H1 (cell line): ENCODE results near the gene BNC1. TPM values are rescaled to one million over a fixed set of nuclear protein-coding genes. Genes with fewer than 3 reads are reported as not detected.

ENCODE experiments used
- CTCF ChIA-PET: fragments of 300-600 bp; sonication (Branson Sonifier 250); formaldehyde crosslinking; loops from one replicate; lab custom pipeline; 2021; ENCODE audit not compliant: partially characterized antibody; lab: Charles Lee
- POLR2A ChIA-PET: fragments of 300-600 bp; sonication (Branson Sonifier 250); formaldehyde crosslinking; loops from one replicate; lab custom pipeline; 2021; ENCODE audit warnings: inconsistent platforms; ENCODE audit not compliant: partially characterized antibody; lab: Charles Lee
- DNase-seq, 2 experiments: peaks; one replicate each; pipeline versions ENCODE4 v3.0.0 to v3.0.0-alpha.2; 2010 to 2022; ENCODE audit warnings: low spot score in 2 of 2, low read depth in 1 of 2, mixed read lengths in 1 of 2
- FAIRE-seq: peaks from 2 replicates; lab custom pipeline; 2011; peaks lifted over from hg19 to GRCh38; lab: Jason Lieb, UNC
- H2AFZ ChIP-seq: 2 replicates; pipeline ENCODE4 v1.8.1; 2012; ENCODE audit warnings: low read length, inconsistent platforms
- H2AK5ac ChIP-seq: 2 replicates; pipeline ENCODE4 v1.6.1; 2013; ENCODE audit warnings: low read depth, low read length
- H2BK120ac ChIP-seq: replicated peaks from 2 replicates; pipeline ENCODE3; 2013; ENCODE audit warnings: low read depth, low read length, inconsistent platforms
- H2BK12ac ChIP-seq: 2 replicates; pipeline ENCODE4 v1.6.1; 2013; ENCODE audit warnings: low read depth, low read length
- H2BK15ac ChIP-seq: 2 replicates; pipeline ENCODE4 v1.6.1; 2013; ENCODE audit warnings: low read length
- H2BK20ac ChIP-seq: 2 replicates; pipeline ENCODE4 v1.6.1; 2013; ENCODE audit warnings: low read length
- H2BK5ac ChIP-seq: 2 replicates; pipeline ENCODE4 v1.6.1; 2013; ENCODE audit warnings: low read depth, low read length
- H3K14ac ChIP-seq: 2 replicates; pipeline ENCODE4 v1.6.1; 2013; ENCODE audit warnings: inconsistent platforms; ENCODE audit not compliant: insufficient read length
- H3K18ac ChIP-seq: 2 replicates; pipeline ENCODE4 v1.6.1; 2013; ENCODE audit warnings: low read length; ENCODE audit errors: extremely low read depth
- H3K23ac ChIP-seq: 2 replicates; pipeline ENCODE4 v1.6.1; 2013; ENCODE audit warnings: inconsistent platforms; ENCODE audit not compliant: insufficient read length
- H3K23me2 ChIP-seq: 2 replicates; pipeline ENCODE4 v1.6.1; 2013; ENCODE audit warnings: low read depth, low read length
- H3K27ac ChIP-seq: 2 replicates; pipeline ENCODE4 v1.6.1; 2011; ENCODE audit warnings: low read depth, low read length, inconsistent platforms
- H3K27me3 ChIP-seq, 4 experiments: replicated peaks in 1 of 4; 1 replicate in 1 of 4; 2 replicates in 3 of 4; pipeline versions ENCODE4 v1.6.1 to v1.8.1; 2011 to 2013; ENCODE audit warnings: low read length in 3 of 4, mild to moderate bottlenecking in 3 of 4, inconsistent platforms in 2 of 4, mixed read lengths in 2 of 4, moderate library complexity in 1 of 4; ENCODE audit not compliant: control insufficient read depth in 3 of 4, insufficient read depth in 3 of 4; ENCODE audit errors: extremely low read depth in 1 of 4
- H3K36me3 ChIP-seq, 4 experiments: 2 replicates each; pipeline versions ENCODE4 v1.6.1 to v1.8.1; 2011 to 2013; ENCODE audit warnings: mild to moderate bottlenecking in 4 of 4, low read length in 3 of 4, moderate library complexity in 2 of 4, control low read depth in 1 of 4, inconsistent platforms in 1 of 4; ENCODE audit not compliant: insufficient read depth in 4 of 4, control insufficient read depth in 2 of 4
- H3K4ac ChIP-seq: replicated peaks from 2 replicates; pipeline ENCODE3; 2013; ENCODE audit warnings: low read length, low read depth, mixed read lengths, inconsistent platforms; ENCODE audit not compliant: insufficient read length
- H3K4me1 ChIP-seq, 4 experiments: replicated peaks in 1 of 4; 1 replicate in 1 of 4; 2 replicates in 3 of 4; pipeline versions ENCODE4 v1.6.1 to v1.8.1; 2011 to 2013; ENCODE audit warnings: low read length in 3 of 4, inconsistent platforms in 2 of 4, mixed read lengths in 1 of 4; ENCODE audit not compliant: insufficient read depth in 4 of 4, control insufficient read depth in 3 of 4
- H3K4me2 ChIP-seq, 2 experiments: 2 replicates each; pipeline versions ENCODE4 v1.6.1 to v1.8.1; 2011 to 2013; ENCODE audit warnings: low read depth in 2 of 2, low read length in 2 of 2, control low read depth in 1 of 2, inconsistent platforms in 1 of 2, mild to moderate bottlenecking in 1 of 2; ENCODE audit not compliant: insufficient read depth in 1 of 2
- H3K4me3 ChIP-seq, 4 experiments: fragments of 200-600, 300-600 bp in 1 of 4; sonication (generic), shearing (Covaris generic), sonication (Bioruptor Twin) in 1 of 4; 2 replicates each; pipeline versions ENCODE4 v1.5.1 to v1.8.1; 2011 to 2016; ENCODE audit warnings: low read length in 4 of 4, low read depth in 3 of 4, control low read depth in 2 of 4, inconsistent platforms in 2 of 4, mild to moderate bottlenecking in 2 of 4, mixed read lengths in 1 of 4, moderate library complexity in 1 of 4; ENCODE audit not compliant: insufficient read depth in 2 of 4; ENCODE audit errors: extremely low read depth in 1 of 4
- H3K56ac ChIP-seq: replicated peaks from 2 replicates; pipeline ENCODE3; 2013; ENCODE audit warnings: low read depth, mild to moderate bottlenecking, mixed read lengths, low read length, inconsistent platforms; ENCODE audit not compliant: insufficient read length
- H3K79me1 ChIP-seq: 2 replicates; pipeline ENCODE4 v1.6.1; 2013; ENCODE audit warnings: low read depth, low read length, control low read depth
- H3K79me2 ChIP-seq, 2 experiments: 2 replicates each; pipeline versions ENCODE4 v1.6.1 to v1.8.1; 2012 to 2013; ENCODE audit warnings: low read length in 2 of 2, mild to moderate bottlenecking in 2 of 2, inconsistent platforms in 1 of 2; ENCODE audit not compliant: insufficient read depth in 2 of 2, control insufficient read depth in 1 of 2
- H3K9ac ChIP-seq, 4 experiments: replicated peaks in 1 of 4; 1 replicate in 1 of 4; 2 replicates in 3 of 4; pipeline versions ENCODE4 v1.6.1 to v1.8.1; 2011 to 2013; ENCODE audit warnings: low read depth in 3 of 4, low read length in 3 of 4, control low read depth in 2 of 4, mild to moderate bottlenecking in 2 of 4, moderate library complexity in 2 of 4, inconsistent platforms in 1 of 4; ENCODE audit errors: extremely low read depth in 1 of 4
- H3K9me3 ChIP-seq, 2 experiments: 2 replicates each; pipeline versions ENCODE4 v1.6.1 to v1.8.1; 2012 to 2013; ENCODE audit warnings: mild to moderate bottlenecking in 2 of 2, moderate library complexity in 2 of 2, control low read depth in 1 of 2, inconsistent platforms in 1 of 2, low read depth in 1 of 2, low read length in 1 of 2, mixed read lengths in 1 of 2; ENCODE audit not compliant: insufficient read depth in 2 of 2
- H4K20me1 ChIP-seq, 2 experiments: replicated peaks in 1 of 2; 2 replicates each; pipeline versions ENCODE3 to v1.8.1; 2011 to 2013; ENCODE audit warnings: inconsistent platforms in 2 of 2, low read length in 2 of 2, mild to moderate bottlenecking in 1 of 2; ENCODE audit not compliant: insufficient read depth in 2 of 2, control insufficient read depth in 1 of 2
- H4K5ac ChIP-seq: 2 replicates; pipeline ENCODE4 v1.6.1; 2013; ENCODE audit warnings: low read length, low read depth, mixed read lengths, inconsistent platforms; ENCODE audit not compliant: insufficient read length
- H4K8ac ChIP-seq: 2 replicates; pipeline ENCODE4 v1.8.0; 2013; ENCODE audit warnings: mild to moderate bottlenecking, moderate library complexity, low read length, inconsistent platforms; ENCODE audit not compliant: insufficient read depth; ENCODE audit errors: extremely low read depth
- H4K91ac ChIP-seq: replicated peaks from 2 replicates; pipeline ENCODE3; 2013; ENCODE audit warnings: low read length, mixed read lengths, inconsistent platforms; ENCODE audit not compliant: insufficient read length
- ASH2L ChIP-seq: fragments of 200-600, 300-600 bp; sonication (generic); IDR thresholded peaks from one replicate; pipeline ENCODE4 v1.7.1; 2017; ENCODE audit warnings: low read length
- CTCF ChIP-seq, 3 experiments: IDR thresholded peaks; 1 replicate in 2 of 3; 2 replicates in 1 of 3; pipeline versions ENCODE4 v1.5.1 to v1.6.1; 2011; ENCODE audit warnings: low read length in 3 of 3, mild to moderate bottlenecking in 3 of 3, inconsistent platforms in 2 of 3, low read depth in 1 of 3, moderate library complexity in 1 of 3; ENCODE audit not compliant: insufficient read depth in 1 of 3; ENCODE audit errors: control extremely low read depth in 1 of 3
- GABPA ChIP-seq: IDR thresholded peaks from 2 replicates; pipeline ENCODE4 v1.6.1; 2011; ENCODE audit warnings: mild to moderate bottlenecking, low read length, moderate library complexity, borderline replicate concordance; ENCODE audit not compliant: insufficient read depth
- PHF8 ChIP-seq: fragments of 200-600 bp; sonication (generic); conservative IDR thresholded peaks from 2 replicates; pipeline ENCODE4 v1.7.1; 2012; ENCODE audit warnings: low read depth, mild to moderate bottlenecking, inconsistent platforms, low read length, moderate library complexity
- POLR2AphosphoS5 ChIP-seq: IDR thresholded peaks from 2 replicates; pipeline ENCODE4 v1.6.1; 2011; ENCODE audit warnings: low read depth, low read length
- RFX5 ChIP-seq: IDR thresholded peaks from 2 replicates; pipeline ENCODE4 v1.6.1; 2011; ENCODE audit warnings: low read depth, low read length, improper control_type of control experiment, borderline replicate concordance
- SIX5 ChIP-seq: IDR thresholded peaks from 2 replicates; pipeline ENCODE4 v1.6.1; 2011; ENCODE audit warnings: mild to moderate bottlenecking, low read depth, low read length
- SP4 ChIP-seq: IDR thresholded peaks from 2 replicates; pipeline ENCODE4 v1.6.1; 2012; ENCODE audit warnings: low read length, inconsistent platforms
- TBP ChIP-seq: IDR thresholded peaks from 2 replicates; pipeline ENCODE4 v1.6.1; 2011; ENCODE audit warnings: low read depth, low read length, improper control_type of control experiment
- TEAD4 ChIP-seq: IDR thresholded peaks from 2 replicates; pipeline ENCODE4 v1.6.1; 2012; ENCODE audit warnings: low read depth, low read length, inconsistent platforms, mixed read lengths
- WGBS, 2 experiments: shearing (Covaris generic) in 1 of 2; methylation state at CpG; one replicate each; pipeline versions ENCODE4 v1.1.6 to v1.1.7; 2013 to 2015; ENCODE audit warnings: low lambda C conversion rate in 2 of 2, mixed read lengths in 2 of 2, inconsistent platforms in 1 of 2, low coverage in 1 of 2, missing lambda C conversion rate in 1 of 2; ENCODE audit not compliant: insufficient replicate concordance in 2 of 2, insufficient coverage in 1 of 2, insufficient read length in 1 of 2; ENCODE audit errors: extremely low coverage in 1 of 2, missing lambda C conversion rate in 1 of 2; 5-methylcytosine and 5-hydroxymethylcytosine counted together
- polyA plus RNA-seq, 7 experiments: library from polyadenylated mRNA; depleted of rRNA in 3 of 7; stranded (reverse) in 5 of 7; unstranded in 2 of 7; fragments of >200 nt in 5 of 7; fragments of 200-250 nt in 2 of 7; gene quantifications; 1 replicate in 5 of 7; 2 replicates in 1 of 7; 4 replicates in 1 of 7; pipeline versions ENCODE4 v1.2.1 to v1.2.3, GENCODE V29; 2011 to 2013; ENCODE audit warnings: missing spikeins in 2 of 7, mixed read lengths in 2 of 7
- total RNA-seq: library from RNA; stranded (reverse); fragmentation: NEBNext Ultra II Directional; extraction: Animal tissue kit (Norgen Biotek cat#: 25700); gene quantifications from 2 replicates; pipeline ENCODE4 v1.2.1, GENCODE V29; 2021

BNC1 gene
- total and polyA plus RNA-seq, 2 of the 8 experiments (the other 6 are each of a cell fraction or from before 2014, with no cell fraction given): 0.99 to 2.1 TPM

- no peaks in the 10 kb centered on the region for H3K36me3 ChIP-seq
- H3K79me2 ChIP-seq: no peaks in the 10 kb centered on the region
- H4K20me1 ChIP-seq: no peaks in the 10 kb centered on the region
- H3K9ac ChIP-seq: no peak overlapping the region
- DNase-seq: no peak
- H3K79me1 ChIP-seq: no peaks in the 10 kb centered on the region
- H3K23ac ChIP-seq: no peak overlapping the region
- no peak overlapping the region for H2BK5ac ChIP-seq
- TF ChIP-seq ASH2L (no peak), TEAD4 (no peak), PHF8 (no peak), SP4 (no peak), GABPA (no peak), RFX5 (no peak), SIX5 (no peak), CTCF (IDR thresholded peaks at IDR 0.05; ENCODE audit: control extremely low read depth in 1 of 3, insufficient read depth in 1 of 3, low read depth in 1 of 3, low read length in 3 of 3) (no peak), TBP (no peak), POLR2AphosphoS5 (no peak)
- FAIRE-seq: no peak
- H3K18ac ChIP-seq: no peak overlapping the region
- no peak overlapping the region for H3K4me3 ChIP-seq
- no peaks in the 10 kb centered on the region for H3K9me3 ChIP-seq
- H4K8ac ChIP-seq: no peak overlapping the region
- H3K4me1 ChIP-seq: peaks cover 0 to 6% (median 1%) of the 10 kb centered on the region in 4 experiments; a peak in 3 of 7 replicates
- H3K56ac ChIP-seq: no peak overlapping the region
- no peak overlapping the region for H2AFZ ChIP-seq
- no peak overlapping the region for H2BK20ac ChIP-seq
- no peak overlapping the region for H3K4me2 ChIP-seq
- CTCF ChIA-PET: interaction anchor here (0.6 to 0.7 kb wide), 2 partner anchors 138 to 260 kb away, joined by 3 read pairs; no protein-coding TSS in a partner anchor
- H3K27me3 ChIP-seq: peaks cover 18 to 26% (median 22%) of the 10 kb centered on the region in 4 experiments
- POLR2A ChIA-PET: no interaction called here
- WGBS, 2 experiments: 88% methylated on average over 1 of the region's 1 CpG; no CpG with 5 or more reads in 1 of the 2 experiments
- no peak overlapping the region for H3K14ac ChIP-seq
- H3K23me2 ChIP-seq: no peaks in the 10 kb centered on the region; the same call in 1 of the 2 replicates
- no peak overlapping the region for H3K27ac ChIP-seq
- no peak overlapping the region for H2BK12ac ChIP-seq
- H4K5ac ChIP-seq: no peak overlapping the region
- no peak overlapping the region for H4K91ac ChIP-seq
- H2BK15ac ChIP-seq: no peak overlapping the region; the same call in 1 of the 2 replicates
- no peak overlapping the region for H3K4ac ChIP-seq
- no peak overlapping the region for H2BK120ac ChIP-seq
- H2AK5ac ChIP-seq: no peak overlapping the region
Observed at GRCh38 chr15:83289160-83289559, 4.7 kb upstream of the BNC1 start.
